Fibroblast of the conjunctiva (primary cell): ENCODE data around the gene PGS1.
"Not testable (repeated sequence)": the region's sequence is repeated elsewhere in the genome, so short reads cannot be mapped to it uniquely, and the experiment has no call there.

Source experiments
- DNase-seq: peaks from one replicate; pipeline ENCODE4 v3.0.0-alpha.2; 2010; ENCODE audit warnings: low read depth

PGS1 gene

DNA sequence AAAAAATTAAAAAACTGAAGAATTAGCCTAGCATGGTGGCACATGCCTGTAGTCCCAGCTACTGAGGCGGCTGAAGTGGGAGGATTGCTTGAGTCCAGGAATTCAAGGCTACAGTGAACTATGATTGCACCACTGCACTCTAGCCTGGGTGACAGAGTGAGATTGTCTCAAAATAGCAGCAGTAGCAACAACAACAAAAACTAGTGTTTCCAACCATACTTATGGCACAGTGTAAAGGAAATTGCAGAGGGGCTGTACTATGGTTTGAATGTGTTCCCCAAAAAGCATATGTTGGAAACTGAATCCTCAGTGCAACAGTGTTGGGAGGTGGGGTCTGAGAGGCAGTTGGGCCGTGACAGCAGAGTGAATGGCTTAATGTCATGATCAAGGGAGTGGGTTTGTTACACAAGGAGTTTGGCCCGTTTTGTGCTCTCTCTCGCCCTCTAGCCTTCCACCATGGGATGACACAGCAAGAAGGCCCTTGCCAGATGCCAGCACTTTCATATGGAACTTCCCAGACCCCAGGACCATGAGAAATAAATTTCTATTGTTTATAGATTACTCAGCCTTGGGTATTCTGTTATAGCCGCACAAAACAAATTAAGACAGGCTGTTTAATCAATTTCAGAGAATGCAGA, 70.0 kb downstream of the PGS1 start:
- DNase-seq: no peak

DNA sequence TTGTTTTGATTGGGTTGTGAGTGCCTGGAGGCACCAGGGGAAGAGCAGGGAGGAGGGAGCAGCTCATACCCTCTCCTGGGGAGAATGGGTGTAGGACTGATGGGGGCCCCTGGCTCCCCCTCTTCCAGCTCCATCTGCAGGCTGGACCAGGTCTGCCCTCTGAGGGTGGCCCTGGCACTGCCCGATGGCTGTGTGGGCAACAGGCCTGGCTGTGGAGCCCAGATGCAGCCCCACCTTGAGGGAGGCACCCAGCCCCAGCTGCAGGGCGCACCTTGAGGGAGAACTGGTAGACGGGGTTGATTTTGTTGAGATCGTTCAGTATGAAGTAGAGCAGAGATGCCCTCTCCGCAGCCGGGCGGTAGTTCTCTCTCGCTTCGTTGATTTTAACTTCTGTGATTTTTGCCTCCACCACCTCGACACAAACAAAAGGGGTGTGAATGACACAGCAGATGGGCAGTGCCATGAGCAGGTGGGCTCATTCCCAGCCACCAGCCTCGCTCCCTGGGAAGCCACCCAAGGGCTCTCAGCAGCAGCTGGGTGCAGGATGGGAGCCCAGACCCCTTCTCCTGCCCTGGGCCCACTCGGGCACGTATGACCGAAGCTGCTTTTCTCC, 71.6 kb downstream of the PGS1 start:
- no peak for DNase-seq

- no peak for DNase-seq
Measured at GRCh38 chr17:78450696-78451345, 72.4 kb downstream of the PGS1 start.

GRCh38 chr17:78451753-78452152, 73.3 kb downstream of the PGS1 start:
- no peak for DNase-seq

GRCh38 chr17:78454346-78454745, 75.9 kb downstream of the PGS1 start:
- DNase-seq: no peak

DNA sequence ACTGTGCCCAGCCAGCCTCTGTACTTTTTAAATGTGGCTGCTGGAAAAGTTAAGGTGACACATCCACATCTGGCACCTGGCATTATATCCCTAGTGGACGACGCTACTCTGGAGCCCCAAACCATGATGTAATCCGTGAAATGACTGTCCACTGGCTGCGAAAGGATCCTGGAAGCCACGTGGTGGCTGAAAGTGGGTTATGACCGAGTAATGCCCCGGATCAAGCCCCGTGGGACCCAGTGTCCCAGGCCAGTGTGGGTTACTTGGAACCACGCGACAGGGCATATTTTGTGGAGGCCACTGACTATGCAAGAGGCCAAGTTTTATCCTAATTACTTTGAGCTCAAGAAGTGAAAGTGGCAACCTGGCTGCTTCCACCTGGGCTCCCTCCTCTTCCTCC, 79.6 kb downstream of the PGS1 start:
- no peak for DNase-seq

DNA sequence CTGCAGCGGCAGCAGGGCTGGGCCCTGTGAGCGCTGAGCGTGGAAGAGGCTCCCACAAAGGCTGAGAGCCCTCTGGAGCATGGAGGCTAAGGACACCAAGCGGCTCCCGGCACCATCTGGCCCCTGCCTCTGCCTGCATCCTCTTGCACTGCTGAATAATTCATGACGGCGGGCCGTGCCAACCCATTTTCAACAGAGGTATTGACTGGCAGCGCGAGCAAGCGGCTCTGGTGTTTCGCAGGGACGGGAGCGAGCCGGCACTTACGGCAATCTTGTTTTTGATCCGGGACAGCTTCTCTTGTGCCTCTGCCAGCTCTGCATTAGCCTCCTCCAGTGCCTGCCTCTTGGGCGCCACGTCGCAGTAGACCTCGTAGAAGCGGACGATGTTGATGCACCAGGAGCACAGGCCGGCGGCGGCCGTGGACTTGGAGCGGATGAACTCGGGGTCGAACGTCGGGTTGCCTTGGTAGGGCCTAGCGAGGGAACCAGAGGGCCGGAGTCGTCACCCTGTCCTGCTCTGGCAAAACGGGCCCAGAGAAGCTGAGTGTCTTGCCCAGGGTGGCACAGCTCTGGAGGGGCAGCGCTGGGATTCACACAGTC, 80.4 kb downstream of the PGS1 start:
- DNase-seq: no peak

DNA sequence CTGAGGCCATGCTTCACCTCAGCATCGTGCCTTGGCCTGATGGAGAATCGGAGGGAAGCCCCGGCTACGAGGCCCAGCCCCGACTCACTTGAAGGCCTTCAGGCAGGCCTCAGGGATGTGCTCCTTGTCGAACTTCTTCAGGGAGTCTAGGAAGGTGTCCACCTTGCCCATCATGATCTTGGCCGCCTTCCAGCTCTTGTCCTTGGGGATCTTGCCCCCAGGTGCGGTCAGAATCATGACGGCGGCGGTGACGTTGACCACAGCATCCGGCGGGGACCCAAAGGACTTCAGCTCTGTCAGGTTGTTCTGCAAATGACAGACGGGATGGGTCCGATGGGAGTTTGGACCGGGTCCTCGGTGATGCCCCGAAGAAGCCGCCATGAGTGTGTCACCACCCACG, 81.2 kb downstream of the PGS1 start:
- DNase-seq: no peak

GRCh38 chr17:78460176-78460675, 81.8 kb downstream of the PGS1 start:
- DNase-seq: no peak

DNA sequence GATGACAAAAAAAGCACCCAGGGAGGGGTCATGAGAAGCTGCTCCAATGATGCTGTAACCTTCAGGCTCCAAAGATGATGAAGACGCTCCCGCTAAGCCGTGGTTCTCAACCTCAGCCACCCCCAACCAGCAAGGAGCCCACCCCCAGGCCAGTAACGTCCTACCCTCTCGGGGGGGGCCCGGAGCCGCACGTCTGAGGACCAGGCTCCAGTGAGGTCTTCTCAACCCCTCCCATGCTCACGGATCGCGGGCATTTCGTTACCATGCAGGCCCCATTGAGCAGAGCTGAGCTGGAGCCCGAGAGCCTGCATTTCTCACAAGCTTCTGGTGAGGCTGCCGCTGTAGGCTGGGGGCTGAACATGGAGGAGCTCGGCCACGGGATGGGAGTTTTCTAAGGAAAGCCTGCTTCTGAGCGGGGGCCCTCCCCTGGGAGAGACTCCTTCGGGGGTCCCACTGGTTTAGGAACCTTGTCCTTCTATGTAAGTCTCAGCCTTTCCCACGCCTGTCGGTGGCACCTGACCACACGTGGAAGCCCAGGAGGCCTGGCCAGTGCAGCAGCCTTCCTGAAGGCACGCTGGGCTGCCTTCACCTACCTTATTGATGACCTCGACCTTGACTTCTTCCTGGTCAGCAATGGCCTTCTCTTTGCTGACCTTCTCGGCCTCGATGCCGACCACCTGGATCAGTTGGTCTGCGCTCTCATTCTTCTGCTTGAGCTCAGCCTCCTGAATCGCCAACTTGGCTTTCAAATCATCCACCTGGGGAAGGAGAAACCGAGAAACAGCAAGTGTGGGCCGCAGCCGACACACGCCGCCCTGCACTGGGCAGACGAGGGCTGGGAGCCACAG, 82.7 kb downstream of the PGS1 start:
- DNase-seq: no peak

- DNase-seq: no peak
Measured at GRCh38 chr17:78461799-78462053, 83.3 kb downstream of the PGS1 start.

DNA sequence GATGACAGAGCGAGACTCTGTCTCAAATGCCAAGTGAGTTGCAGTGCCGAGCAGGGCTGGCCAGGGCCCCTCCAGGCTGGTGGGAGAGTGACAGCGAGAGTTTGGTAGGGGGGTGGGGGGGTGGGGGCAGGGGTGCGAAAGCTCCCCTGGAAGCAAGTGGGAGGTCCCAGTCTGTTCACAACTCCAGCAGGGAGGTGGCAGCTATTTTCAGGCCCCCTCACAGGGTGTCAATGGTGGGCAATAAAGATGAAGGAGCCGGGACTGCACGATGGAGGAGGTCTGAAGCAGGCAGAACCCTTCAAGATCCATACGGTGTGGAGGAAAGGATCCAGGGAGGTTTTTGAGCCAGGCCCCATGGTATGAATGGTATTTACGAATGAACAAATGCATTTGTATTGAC, 83.7 kb downstream of the PGS1 start:
- no peak for DNase-seq

- not testable (repeated sequence) for DNase-seq
Measured at GRCh38 chr17:78466109-78466785, 87.8 kb downstream of the PGS1 start.

GRCh38 chr17:78466786-78467715, 88.6 kb downstream of the PGS1 start:
- no peak for DNase-seq

GRCh38 chr17:78468366-78468765, 89.9 kb downstream of the PGS1 start:
- DNase-seq: no peak

- DNase-seq: no peak
Measured at GRCh38 chr17:78469443-78469842, 91.0 kb downstream of the PGS1 start.

DNA sequence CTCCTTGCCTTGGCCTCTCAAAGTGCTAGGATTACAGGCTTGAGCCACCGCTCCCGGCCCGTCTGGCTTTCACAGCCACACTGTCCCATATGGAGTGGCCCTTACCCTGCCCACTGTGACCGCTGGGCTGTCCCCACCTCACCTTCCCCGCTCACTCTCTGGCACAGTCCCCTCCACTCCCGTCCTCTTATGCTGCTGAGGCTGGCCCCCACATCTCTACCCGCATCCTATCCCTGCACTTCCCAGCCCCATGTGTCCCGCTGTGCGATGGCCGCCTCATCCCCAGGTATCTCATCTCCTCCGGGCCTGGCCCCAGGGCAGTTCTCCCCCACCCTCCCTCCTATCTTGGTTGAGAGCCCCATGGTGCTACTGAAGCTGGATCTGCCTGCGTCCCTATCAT, 93.2 kb downstream of the PGS1 start:
- no peak for DNase-seq

DNA sequence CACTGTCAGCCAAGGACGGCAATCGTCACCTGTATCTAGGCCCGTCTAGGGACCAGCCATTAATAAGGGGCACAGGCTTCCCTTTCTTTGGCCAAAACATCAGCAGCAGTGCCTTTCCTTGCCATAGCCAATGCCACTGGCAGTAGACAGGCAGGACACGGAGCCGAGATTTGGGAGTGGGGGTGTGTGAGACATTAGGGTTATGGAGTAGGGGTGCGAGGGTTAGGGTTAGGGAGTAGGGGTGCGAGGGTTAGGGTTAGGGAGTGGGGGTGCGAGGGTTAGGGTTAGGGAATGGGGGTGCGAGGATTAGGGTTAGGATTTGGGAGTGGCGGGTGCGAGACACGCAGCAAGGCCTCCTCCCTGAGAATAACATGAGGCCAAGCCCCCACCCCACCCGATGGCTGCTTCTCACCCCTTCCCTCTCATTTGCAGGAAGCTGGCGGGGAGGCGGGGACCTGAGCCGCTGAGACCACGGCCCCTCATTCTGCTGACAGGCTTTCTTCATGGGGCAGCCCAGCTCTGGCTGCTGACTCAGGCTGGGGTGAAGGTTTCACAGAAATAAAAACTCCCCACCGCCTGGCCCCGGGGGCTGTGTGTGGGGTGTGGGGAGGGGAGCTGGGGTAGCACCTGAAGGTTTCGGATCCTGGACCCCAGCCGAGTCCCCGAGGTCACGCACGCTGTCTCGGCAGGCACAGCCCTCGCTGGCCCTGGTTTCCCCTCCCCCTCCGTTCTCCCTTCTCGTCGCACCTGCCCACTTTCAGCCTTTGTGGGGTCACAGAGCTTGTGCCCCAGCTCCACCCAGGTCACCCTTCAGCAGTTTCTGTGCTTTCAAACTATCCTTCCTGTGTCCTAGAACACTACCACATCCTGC, 93.8 kb downstream of the PGS1 start:
- DNase-seq: no peak

GRCh38 chr17:78473951-78474613, 95.6 kb downstream of the PGS1 start:
- DNase-seq: no peak
